Caki2 (cell line): Measurements from ENCODE around the gene ZNF831. TPM values are rescaled to one million over a fixed set of nuclear protein-coding genes. Genes with fewer than 3 reads are reported as not detected.
A peak's percentile ranks its signal among the peaks of the same experiment; 100 is the strongest.

Source experiments
- DNase-seq: peaks from one replicate; pipeline ENCODE4 v3.0.0-alpha.2; 2015; ENCODE audit warnings: low read depth
- in situ Hi-C: cut with HindIII; loops from 2 replicates; pipeline ENCODE4 v1.10.0; 2016; ENCODE audit warnings: low sequenced_read_pairs, low pct_unique_long_range_greater_than_20kb, mixed read lengths
- total RNA-seq: library from RNA; depleted of rRNA; stranded (reverse); fragments of >200 nt; shearing (Covaris generic); gene quantifications from 2 replicates; pipeline ENCODE4 v1.2.3, GENCODE V29; 2014; ENCODE audit warnings: low replicate concordance

Gene ZNF831
- total RNA-seq, 1 experiment from 2014 or later: not detected

- DNase-seq: no peak
- in situ Hi-C loops: no loop called here
Measured at GRCh38 chr20:59137532-59137931, 26.1 kb upstream of the ZNF831 start.

GRCh38 chr20:59138114-59138748 lies 25.4 kb upstream of the ZNF831 start:
- in situ Hi-C loops: no loop called here
- no peak for DNase-seq

GRCh38 chr20:59139998-59140397 lies 23.6 kb upstream of the ZNF831 start:
- DNase-seq: no peak
- in situ Hi-C loops: no loop called here

- in situ Hi-C loops: no loop called here
- DNase-seq: peak; percentile 17
Measured at GRCh38 chr20:59141818-59142581, 21.6 kb upstream of the ZNF831 start.

GRCh38 chr20:59143326-59143725 lies 20.3 kb upstream of the ZNF831 start:
- DNase-seq: no peak
- in situ Hi-C loops: no loop called here

- in situ Hi-C loops: no loop called here
Measured at GRCh38 chr20:59144179-59144830, 19.3 kb upstream of the ZNF831 start.

GRCh38 chr20:59144831-59145196 lies 18.8 kb upstream of the ZNF831 start:
- no peak for DNase-seq
- in situ Hi-C loops: no loop called here

More at GRCh38 chr20:59144179-59144830, 19.3 kb upstream of the ZNF831 start:
- DNase-seq: no peak

- in situ Hi-C loops: no loop called here
- no peak for DNase-seq
Measured at GRCh38 chr20:59145247-59145923, 18.2 kb upstream of the ZNF831 start.

- DNase-seq: no peak
- in situ Hi-C loops: no loop called here
Measured at GRCh38 chr20:59145924-59146779, 17.5 kb upstream of the ZNF831 start.

GRCh38 chr20:59146780-59147565 lies 16.6 kb upstream of the ZNF831 start:
- DNase-seq: no peak
- in situ Hi-C loops: no loop called here

- in situ Hi-C loops: no loop called here
Measured at GRCh38 chr20:59147586-59147985, 16.0 kb upstream of the ZNF831 start.

GRCh38 chr20:59148701-59149493 lies 14.7 kb upstream of the ZNF831 start:
- in situ Hi-C loops: no loop called here
- DNase-seq: no peak

More at GRCh38 chr20:59147586-59147985, 16.0 kb upstream of the ZNF831 start:
- no peak for DNase-seq

- DNase-seq: no peak
- in situ Hi-C loops: no loop called here
Measured at GRCh38 chr20:59149678-59150504, 13.7 kb upstream of the ZNF831 start.

- no peak for DNase-seq
- in situ Hi-C loops: no loop called here
Measured at GRCh38 chr20:59150821-59151251, 12.8 kb upstream of the ZNF831 start.

- in situ Hi-C loops: no loop called here
- DNase-seq: no peak
Measured at GRCh38 chr20:59151391-59151790, 12.2 kb upstream of the ZNF831 start.

GRCh38 chr20:59151820-59152219 lies 11.8 kb upstream of the ZNF831 start:
- in situ Hi-C loops: no loop called here

More at GRCh38 chr20:59151820-59152219, 11.8 kb upstream of the ZNF831 start:
- no peak for DNase-seq
